GM10266 (cell line): Measurements from ENCODE around the gene CPXCR1.
"Not testable (repeated sequence)": the region's sequence is repeated elsewhere in the genome, so short reads cannot be mapped to it uniquely, and the experiment has no call there.

Experiments
- DNase-seq: peaks from one replicate; pipeline ENCODE4 v3.0.0; 2012; ENCODE audit errors: extremely low spot score
- TF ChIP-seq, protein P1 (sequence below): IDR thresholded peaks from 2 replicates; pipeline ENCODE4 v1.5.1; 2012; ENCODE audit warnings: mild to moderate bottlenecking, low read depth; ENCODE audit not compliant: control insufficient read depth, insufficient read depth; ENCODE audit errors: missing control alignments

CPXCR1 gene

DNA sequence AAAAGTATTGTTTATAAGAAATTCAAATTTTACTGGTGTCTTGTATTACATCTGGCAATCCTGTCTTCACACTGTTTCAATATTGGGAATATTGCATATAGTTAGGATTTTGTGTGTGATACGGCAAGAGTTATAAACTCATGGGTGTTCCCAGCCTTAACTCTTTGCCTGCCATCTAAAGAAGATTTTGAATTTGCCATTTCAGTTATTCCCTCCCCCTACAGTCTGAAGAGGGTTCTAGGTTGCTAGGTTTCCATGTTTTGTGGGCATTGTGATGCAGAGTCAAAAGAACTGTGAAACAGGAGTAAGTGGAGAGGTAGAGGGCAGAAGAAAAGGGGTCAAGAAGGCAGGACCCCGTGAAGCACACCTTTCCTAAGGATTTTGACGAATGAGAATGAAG lies at the start of gene CPXCR1:
CPXCR1 (plus strand) TSS at position 301 of the 400 bp plus-strand sequence. CDS start 6,190 bp downstream, outside the sequence.
- TF ChIP-seq, protein P1, sequence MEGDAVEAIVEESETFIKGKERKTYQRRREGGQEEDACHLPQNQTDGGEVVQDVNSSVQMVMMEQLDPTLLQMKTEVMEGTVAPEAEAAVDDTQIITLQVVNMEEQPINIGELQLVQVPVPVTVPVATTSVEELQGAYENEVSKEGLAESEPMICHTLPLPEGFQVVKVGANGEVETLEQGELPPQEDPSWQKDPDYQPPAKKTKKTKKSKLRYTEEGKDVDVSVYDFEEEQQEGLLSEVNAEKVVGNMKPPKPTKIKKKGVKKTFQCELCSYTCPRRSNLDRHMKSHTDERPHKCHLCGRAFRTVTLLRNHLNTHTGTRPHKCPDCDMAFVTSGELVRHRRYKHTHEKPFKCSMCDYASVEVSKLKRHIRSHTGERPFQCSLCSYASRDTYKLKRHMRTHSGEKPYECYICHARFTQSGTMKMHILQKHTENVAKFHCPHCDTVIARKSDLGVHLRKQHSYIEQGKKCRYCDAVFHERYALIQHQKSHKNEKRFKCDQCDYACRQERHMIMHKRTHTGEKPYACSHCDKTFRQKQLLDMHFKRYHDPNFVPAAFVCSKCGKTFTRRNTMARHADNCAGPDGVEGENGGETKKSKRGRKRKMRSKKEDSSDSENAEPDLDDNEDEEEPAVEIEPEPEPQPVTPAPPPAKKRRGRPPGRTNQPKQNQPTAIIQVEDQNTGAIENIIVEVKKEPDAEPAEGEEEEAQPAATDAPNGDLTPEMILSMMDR = no peak

DNA sequence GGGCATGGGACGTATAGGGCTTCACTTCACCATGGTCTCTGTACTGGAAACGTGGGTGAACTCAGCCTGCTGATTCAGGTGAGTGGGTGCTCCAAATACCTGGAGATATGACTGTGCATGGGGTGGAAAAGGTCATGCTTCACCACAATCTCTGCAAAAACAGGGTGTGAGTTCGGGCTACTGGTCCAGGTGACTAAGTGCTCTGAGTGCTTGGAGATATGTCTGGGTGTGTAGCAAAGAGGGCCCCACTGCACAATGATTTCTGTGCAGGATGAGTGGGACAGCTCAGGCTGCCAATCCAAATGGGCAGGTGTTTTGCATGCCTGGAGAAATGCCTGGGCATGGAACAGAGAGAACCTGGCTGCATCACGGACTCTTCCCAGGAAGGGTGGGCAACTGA lies 11.2 kb upstream of the CPXCR1 start:
- TF ChIP-seq, protein P1 = no peak
- DNase-seq = no peak

More for the DNA sequence above, at the start of gene CPXCR1:
- no peak for DNase-seq

DNA sequence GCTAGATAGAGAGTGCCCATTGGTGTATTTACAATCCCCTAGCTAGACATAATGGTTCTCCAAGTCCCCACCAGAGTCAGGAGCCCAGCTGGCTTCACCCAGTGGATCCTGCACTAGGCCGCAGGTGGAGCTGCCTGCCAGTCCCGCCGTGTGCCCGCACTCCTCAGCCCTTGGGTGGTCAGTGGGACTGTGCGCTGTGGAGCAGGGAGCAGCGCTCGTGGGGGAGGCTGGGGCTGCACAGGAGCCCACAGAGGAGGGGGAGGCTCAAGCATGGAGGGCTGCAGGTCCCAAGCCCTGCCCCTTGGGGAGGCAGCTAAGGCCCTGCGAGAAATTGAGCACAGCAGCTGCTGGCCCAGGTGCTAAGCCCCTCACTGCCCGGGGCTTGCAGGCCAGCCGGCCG lies 810 bp upstream of the CPXCR1 start:
- DNase-seq = not testable (repeated sequence)

DNA sequence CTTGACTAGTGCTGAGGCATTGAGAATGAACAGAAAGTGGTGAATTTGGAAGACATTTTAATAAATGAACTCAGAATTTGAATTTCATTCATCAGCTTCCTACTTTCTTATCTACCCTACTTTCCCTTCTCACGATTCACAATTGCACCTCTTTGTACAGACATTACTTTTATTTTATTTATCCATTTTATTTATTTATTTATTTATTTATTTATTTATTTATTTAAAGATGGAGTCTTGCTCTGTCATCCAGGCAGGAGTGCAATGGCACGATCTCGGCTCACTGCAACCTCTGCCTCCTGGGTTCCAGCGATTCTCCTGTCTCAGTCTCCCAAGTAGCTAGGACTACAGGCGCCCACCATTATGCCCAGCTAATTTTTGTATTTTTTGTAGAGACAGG lies 5.3 kb downstream of the CPXCR1 start:
- not testable (repeated sequence) for DNase-seq

DNA sequence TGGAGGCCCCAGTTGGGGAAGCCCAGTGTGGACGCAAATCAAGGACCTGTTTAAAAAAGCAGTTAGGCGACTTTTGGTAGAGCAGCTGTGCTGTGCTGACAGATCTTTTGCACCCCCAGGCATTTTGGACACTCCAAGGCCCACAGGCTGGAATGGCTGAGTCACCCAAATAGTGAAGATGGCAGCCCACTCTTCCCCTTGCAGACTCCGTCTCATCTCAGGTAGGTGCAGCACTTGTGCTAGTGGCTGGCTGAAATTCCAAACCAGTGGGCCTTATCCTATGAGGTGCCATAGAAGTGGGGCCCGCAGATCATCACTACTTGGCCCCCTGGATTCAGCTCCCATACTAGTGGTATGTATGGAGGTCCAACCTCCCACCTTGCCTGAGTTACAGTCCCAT lies 42.8 kb downstream of the CPXCR1 start:
- no peak for DNase-seq
- TF ChIP-seq, protein P1 = no peak
